HL-60 (cell line): ENCODE results near the gene TTL.
"Not testable (repeated sequence)": the region's sequence is repeated elsewhere in the genome, so short reads cannot be mapped to it uniquely, and the experiment has no call there.

ENCODE experiments used
- DNase-seq, 2 experiments: peaks; one replicate each; pipeline ENCODE4 v3.0.0-alpha.2; 2010 to 2020; ENCODE audit warnings: low read depth in 1 of 2, low spot score in 1 of 2
- H3K27ac ChIP-seq: fragments of 250-450 bp; sonication (Bioruptor Pico); replicated peaks from 2 replicates; pipeline ENCODE4 v1.5.1; 2020; ENCODE audit warnings: mild to moderate bottlenecking, moderate library complexity
- H3K27me3 ChIP-seq: fragments of 250-450 bp; sonication (Bioruptor Pico); 2 replicates; pipeline ENCODE4 v1.5.1; 2021; ENCODE audit warnings: mild to moderate bottlenecking, moderate library complexity; ENCODE audit not compliant: insufficient read depth, poor library complexity, severe bottlenecking
- H3K4me3 ChIP-seq: replicated peaks from 2 replicates; pipeline ENCODE4 v1.5.1; 2011; ENCODE audit warnings: mild to moderate bottlenecking, control low read depth, low read length; ENCODE audit not compliant: insufficient read depth
- GABPA ChIP-seq: IDR thresholded peaks from 2 replicates; pipeline ENCODE4 v1.6.1; 2012; ENCODE audit warnings: low read depth
- POLR2AphosphoS5 ChIP-seq: IDR thresholded peaks from 2 replicates; pipeline ENCODE4 v1.6.1; 2012; ENCODE audit warnings: low read depth
- SPI1 ChIP-seq: IDR thresholded peaks from 2 replicates; pipeline ENCODE4 v1.6.1; 2012; ENCODE audit warnings: low read depth, mild to moderate bottlenecking, borderline replicate concordance
- TF ChIP-seq, protein P1 (sequence below): IDR thresholded peaks from 2 replicates; pipeline ENCODE4 v1.6.1; 2012; ENCODE audit warnings: low read depth; ENCODE audit not compliant: insufficient replicate concordance
- TF ChIP-seq, protein P2 (sequence below): IDR thresholded peaks from one replicate; pipeline ENCODE4 v1.5.1; 2011; ENCODE audit warnings: low read length, control low read depth, inconsistent platforms; ENCODE audit not compliant: insufficient read depth

Gene TTL

DNA sequence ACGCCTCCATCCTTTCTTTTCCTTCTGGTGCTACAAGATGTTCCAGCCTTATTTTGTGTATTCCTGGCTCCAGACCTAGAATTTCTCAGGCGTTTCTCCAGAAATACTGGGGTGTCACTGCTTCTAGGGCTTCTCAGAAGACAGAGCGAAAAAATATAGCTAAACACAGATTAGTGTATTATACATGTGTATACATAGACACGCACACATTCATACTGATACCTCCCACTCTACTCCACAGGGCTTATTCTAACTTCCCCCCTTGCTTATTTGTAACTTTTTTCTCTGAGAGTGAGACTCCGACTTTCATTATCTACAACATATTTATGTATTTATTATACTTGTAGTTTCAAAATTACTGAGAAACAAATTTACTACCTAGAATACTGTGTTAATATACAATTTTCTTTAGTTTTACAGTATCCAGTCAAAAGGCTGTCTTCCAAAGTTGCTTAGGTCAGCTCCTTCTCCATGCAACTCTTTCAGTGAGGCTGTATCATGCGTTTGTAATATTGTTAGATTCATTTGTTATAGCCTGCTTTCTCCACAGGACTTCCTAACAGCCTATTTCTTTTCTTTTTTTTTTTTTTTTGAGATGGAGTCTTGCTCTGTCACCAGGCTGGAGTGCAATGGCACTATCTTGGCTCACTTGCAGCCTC is 43.2 kb upstream of the TTL start:
- not testable (repeated sequence) for DNase-seq, H3K27me3 ChIP-seq, H3K4me3 ChIP-seq, H3K27ac ChIP-seq

DNA sequence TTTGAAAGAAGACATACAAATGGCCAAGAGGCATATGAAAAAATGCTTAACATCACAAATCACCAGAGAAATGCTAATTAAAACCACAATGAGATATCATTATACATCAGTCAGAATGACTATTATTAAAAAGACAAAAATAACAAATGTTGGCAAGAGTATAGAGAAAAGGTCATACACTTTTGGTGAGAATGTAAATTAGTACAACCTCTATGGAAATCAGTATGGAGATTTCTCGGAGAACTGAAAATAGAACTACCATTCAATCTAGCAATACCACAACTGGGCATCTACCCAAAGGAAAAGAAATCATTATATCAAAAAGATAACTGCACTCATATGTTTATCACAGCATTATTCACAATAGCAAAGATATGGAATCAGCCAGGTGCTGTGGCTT is 37.7 kb upstream of the TTL start:
- H3K27me3 ChIP-seq, H3K4me3 ChIP-seq, DNase-seq, H3K27ac ChIP-seq: not testable (repeated sequence)

DNA sequence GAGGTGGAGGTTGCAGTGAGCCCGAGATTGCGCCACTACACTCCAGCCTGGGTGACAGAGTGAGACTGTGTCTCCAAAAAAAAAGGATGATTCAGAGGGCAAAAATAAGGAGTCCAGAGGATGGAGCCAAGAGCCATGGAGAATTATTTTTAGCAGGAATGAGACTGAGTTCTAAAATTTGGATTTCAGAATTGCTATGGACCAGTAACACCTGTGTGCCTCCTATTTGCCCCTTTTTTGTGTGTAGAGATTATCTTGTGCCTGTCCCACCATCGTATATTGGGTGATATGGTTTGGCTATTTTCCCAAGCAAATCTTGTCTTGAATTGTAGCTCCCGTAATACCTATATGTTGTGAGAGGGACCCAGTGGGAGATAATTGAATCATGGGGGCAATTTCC is 32.1 kb upstream of the TTL start:
- Histone ChIP-seq H3K27ac (no peak overlapping the region), H3K27me3 (no peaks in the 10 kb centered on the region), H3K4me3 (no peak overlapping the region)
- TF ChIP-seq SPI1 (no peak), GABPA (no peak), POLR2AphosphoS5 (no peak)
- TF ChIP-seq, protein P1, sequence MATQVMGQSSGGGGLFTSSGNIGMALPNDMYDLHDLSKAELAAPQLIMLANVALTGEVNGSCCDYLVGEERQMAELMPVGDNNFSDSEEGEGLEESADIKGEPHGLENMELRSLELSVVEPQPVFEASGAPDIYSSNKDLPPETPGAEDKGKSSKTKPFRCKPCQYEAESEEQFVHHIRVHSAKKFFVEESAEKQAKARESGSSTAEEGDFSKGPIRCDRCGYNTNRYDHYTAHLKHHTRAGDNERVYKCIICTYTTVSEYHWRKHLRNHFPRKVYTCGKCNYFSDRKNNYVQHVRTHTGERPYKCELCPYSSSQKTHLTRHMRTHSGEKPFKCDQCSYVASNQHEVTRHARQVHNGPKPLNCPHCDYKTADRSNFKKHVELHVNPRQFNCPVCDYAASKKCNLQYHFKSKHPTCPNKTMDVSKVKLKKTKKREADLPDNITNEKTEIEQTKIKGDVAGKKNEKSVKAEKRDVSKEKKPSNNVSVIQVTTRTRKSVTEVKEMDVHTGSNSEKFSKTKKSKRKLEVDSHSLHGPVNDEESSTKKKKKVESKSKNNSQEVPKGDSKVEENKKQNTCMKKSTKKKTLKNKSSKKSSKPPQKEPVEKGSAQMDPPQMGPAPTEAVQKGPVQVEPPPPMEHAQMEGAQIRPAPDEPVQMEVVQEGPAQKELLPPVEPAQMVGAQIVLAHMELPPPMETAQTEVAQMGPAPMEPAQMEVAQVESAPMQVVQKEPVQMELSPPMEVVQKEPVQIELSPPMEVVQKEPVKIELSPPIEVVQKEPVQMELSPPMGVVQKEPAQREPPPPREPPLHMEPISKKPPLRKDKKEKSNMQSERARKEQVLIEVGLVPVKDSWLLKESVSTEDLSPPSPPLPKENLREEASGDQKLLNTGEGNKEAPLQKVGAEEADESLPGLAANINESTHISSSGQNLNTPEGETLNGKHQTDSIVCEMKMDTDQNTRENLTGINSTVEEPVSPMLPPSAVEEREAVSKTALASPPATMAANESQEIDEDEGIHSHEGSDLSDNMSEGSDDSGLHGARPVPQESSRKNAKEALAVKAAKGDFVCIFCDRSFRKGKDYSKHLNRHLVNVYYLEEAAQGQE: no peak
- DNase-seq: no peak

DNA sequence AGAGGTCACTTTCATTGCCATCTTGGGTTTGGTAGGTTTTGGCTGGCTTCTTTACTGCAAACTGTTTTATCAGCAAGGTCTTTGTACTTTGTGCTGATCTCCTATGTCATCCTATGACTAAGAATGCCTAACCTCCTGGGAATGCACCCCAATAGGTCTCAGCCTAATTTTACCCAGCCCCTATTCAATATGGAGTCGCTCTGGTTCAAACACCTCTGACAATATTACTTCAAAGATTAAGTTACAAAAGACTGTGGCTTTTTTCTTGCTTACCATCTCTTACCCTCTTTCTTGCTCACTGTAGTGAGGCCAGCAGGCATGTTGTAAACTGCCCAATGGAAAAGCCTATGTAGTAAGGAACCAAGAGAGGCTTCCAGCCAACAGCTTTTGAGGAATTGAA is 30.6 kb upstream of the TTL start:
- Histone ChIP-seq H3K27me3 (no peaks in the 10 kb centered on the region), H3K4me3 (no peak overlapping the region), H3K27ac (no peak overlapping the region)
- no peak for DNase-seq
- TF ChIP-seq SPI1 (no peak), GABPA (no peak), POLR2AphosphoS5 (no peak)
- TF ChIP-seq, protein P1: no peak
- TF ChIP-seq, protein P2, sequence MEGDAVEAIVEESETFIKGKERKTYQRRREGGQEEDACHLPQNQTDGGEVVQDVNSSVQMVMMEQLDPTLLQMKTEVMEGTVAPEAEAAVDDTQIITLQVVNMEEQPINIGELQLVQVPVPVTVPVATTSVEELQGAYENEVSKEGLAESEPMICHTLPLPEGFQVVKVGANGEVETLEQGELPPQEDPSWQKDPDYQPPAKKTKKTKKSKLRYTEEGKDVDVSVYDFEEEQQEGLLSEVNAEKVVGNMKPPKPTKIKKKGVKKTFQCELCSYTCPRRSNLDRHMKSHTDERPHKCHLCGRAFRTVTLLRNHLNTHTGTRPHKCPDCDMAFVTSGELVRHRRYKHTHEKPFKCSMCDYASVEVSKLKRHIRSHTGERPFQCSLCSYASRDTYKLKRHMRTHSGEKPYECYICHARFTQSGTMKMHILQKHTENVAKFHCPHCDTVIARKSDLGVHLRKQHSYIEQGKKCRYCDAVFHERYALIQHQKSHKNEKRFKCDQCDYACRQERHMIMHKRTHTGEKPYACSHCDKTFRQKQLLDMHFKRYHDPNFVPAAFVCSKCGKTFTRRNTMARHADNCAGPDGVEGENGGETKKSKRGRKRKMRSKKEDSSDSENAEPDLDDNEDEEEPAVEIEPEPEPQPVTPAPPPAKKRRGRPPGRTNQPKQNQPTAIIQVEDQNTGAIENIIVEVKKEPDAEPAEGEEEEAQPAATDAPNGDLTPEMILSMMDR: no peak

DNA sequence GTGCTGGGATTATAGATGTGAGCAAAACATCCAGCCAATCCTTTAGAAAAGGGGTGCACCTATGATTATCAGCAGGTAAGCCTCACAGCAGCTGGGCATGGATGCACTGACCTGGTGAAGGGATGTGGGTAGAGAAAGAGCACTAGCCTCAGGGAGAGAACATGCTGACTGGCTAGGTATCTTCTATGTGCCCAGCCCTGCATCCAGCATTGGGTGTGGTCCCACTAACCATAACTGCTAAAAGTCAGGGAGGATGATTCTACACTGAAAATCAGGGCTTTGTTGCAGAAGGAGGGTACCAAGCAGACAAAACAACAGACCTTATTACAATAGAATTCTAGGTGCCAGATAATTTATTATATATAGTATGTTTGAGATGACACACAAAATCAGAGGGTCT is 27.4 kb upstream of the TTL start:
- no peak for DNase-seq
- Histone ChIP-seq H3K4me3 (no peak overlapping the region), H3K27me3 (no peaks in the 10 kb centered on the region), H3K27ac (no peak overlapping the region)
- TF ChIP-seq, protein P2: no peak
- TF ChIP-seq SPI1 (no peak), GABPA (no peak), POLR2AphosphoS5 (no peak)
- TF ChIP-seq, protein P1: no peak
